Choroid plexus epithelial cell (primary cell): ENCODE data around the gene MTF1.
"Not testable (repeated sequence)": the region's sequence is repeated elsewhere in the genome, so short reads cannot be mapped to it uniquely, and the experiment has no call there.

Experiments used
- DNase-seq: peaks from one replicate; pipeline ENCODE4 v3.0.0-alpha.2; 2010; ENCODE audit warnings: low read depth
- H3K4me3 ChIP-seq: 2 replicates; pipeline ENCODE4 v1.5.1; 2011; ENCODE audit warnings: low read depth, mild to moderate bottlenecking, control low read depth, low read length, moderate library complexity
- TF ChIP-seq, protein P1 (sequence below): conservative IDR thresholded peaks from 2 replicates; pipeline ENCODE4 v1.5.1; 2011; ENCODE audit warnings: low read depth, mild to moderate bottlenecking, control low read depth, inconsistent platforms, low read length, moderate library complexity

MTF1 gene

DNA sequence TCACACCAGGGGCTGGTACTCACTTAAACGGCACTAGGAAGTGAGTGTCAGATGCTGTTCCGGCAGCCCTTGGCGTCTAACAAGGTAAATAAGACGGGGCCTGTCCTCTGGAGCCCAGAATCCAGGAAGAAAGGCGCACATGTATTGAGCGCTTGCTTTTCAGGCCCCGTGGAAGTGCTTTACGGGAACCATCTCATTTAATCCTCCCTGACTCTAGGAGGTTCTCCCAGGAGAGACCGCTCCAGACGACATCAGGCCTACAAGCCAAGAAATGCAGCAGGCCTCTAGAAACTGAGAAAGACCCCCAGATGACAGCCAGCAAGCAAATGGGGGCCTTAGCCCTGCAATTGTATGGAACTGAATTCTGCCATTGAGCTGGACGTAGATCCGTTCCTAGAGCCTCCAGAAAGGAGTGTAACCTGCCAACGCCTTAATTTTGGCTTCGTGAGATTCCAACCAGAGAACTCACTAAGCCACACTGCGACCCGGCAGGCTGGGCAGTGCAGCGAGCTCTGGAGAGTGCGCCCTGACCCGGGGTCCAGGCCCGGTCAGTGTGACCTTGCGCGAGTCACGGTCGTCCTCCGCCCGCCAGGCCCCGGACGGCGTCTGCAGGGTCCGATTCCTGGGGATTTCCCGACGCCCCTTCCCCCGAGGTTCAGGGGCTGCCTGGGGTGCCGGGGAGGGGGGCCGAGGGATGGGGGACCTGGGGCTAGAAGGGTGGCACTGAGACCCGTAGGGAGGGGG lies 66.3 kb downstream of the MTF1 start:
- DNase-seq = no peak

DNA sequence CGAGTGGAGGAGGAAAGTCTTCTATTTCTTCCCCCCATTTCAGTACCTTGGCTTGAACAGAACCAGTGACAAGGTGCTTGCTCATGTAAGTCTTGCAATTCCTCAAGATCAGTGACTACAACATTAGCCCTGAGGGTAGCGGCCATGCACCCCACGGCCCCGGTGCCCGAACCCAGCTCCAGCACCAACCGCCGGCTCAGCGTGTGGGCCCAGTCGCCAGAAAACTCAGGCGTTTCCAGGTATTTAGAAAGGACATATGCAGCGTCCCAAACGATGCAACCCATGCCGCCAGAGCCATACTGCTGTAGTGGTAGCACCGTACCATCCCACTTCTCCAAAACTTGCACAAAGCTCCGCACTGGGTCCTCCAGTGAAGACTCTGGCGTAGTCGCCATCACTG lies 76.9 kb downstream of the MTF1 start:
- TF ChIP-seq, protein P1, sequence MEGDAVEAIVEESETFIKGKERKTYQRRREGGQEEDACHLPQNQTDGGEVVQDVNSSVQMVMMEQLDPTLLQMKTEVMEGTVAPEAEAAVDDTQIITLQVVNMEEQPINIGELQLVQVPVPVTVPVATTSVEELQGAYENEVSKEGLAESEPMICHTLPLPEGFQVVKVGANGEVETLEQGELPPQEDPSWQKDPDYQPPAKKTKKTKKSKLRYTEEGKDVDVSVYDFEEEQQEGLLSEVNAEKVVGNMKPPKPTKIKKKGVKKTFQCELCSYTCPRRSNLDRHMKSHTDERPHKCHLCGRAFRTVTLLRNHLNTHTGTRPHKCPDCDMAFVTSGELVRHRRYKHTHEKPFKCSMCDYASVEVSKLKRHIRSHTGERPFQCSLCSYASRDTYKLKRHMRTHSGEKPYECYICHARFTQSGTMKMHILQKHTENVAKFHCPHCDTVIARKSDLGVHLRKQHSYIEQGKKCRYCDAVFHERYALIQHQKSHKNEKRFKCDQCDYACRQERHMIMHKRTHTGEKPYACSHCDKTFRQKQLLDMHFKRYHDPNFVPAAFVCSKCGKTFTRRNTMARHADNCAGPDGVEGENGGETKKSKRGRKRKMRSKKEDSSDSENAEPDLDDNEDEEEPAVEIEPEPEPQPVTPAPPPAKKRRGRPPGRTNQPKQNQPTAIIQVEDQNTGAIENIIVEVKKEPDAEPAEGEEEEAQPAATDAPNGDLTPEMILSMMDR = no peak
- H3K4me3 ChIP-seq = no peak overlapping the region
- no peak for DNase-seq

More for the DNA sequence above, 66.3 kb downstream of the MTF1 start:
- H3K4me3 ChIP-seq = peak overlapping the region; percentile 57
- TF ChIP-seq, protein P1 = no peak

DNA sequence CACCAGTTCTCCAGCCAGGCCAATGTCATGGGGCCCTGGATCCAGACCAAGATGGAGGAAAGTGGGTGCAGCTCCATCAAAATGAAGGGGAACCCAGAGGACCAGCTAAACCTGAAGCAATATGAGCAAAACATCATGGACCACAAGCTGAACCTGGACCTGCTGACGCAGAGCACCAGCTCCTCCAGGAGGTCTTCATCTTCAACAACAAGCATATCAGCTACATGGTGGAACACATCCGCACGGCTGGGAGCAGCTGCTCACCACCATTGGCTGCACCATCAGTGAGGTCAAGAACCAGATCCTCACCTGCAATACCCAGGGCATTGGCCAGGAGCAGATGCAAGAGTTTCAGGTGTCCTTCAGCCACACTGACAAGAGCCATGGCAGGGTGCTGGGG lies 80.7 kb downstream of the MTF1 start:
- no peak overlapping the region for H3K4me3 ChIP-seq
- TF ChIP-seq, protein P1 = no peak
- no peak for DNase-seq

DNA sequence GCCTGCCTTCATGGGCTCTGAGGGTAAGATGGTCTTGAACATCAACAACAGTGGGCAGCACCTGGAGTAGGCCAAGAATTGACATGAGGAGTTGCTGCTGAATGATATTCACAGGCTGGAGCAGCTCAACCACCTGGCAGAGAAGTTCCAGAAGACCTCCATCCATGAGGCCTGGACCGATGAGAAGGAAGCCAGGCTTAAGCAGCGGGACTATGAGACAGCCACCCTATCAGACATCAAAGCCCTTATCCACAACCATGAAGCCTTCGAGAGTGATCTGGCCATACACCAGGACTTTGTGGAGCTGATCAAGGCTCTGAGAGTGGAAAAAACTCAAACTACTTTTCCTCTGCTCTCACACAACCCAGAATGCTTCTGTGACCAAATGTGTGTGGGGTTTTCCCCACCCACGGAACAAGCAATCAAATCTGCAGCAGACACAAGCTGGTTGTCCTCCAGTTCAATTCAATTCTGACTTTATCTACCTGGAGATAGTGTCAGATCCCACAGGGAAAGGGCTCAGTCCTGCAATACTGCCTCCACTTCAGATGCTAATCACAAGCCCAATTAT lies 82.4 kb downstream of the MTF1 start:
- DNase-seq = no peak
- no peak overlapping the region for H3K4me3 ChIP-seq
- TF ChIP-seq, protein P1 = no peak

DNA sequence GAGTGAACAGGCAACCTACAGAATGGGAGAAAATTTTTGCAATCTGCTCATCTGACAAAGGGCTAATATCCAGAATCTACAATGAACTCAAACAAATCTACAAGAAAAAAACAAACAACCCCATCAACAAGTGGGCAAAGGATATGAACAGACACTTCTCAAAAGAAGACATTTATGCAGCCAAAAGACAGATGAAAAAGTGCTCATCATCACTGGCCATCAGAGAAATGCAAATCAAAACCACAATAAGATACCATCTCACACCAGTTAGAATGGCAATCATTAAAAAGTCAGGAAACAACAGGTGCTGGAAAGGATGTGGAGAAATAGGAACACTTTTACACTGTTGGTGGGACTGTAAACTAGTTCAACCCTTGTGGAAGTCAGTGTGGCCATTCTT lies 88.0 kb downstream of the MTF1 start:
- H3K4me3 ChIP-seq, DNase-seq: not testable (repeated sequence)

DNA sequence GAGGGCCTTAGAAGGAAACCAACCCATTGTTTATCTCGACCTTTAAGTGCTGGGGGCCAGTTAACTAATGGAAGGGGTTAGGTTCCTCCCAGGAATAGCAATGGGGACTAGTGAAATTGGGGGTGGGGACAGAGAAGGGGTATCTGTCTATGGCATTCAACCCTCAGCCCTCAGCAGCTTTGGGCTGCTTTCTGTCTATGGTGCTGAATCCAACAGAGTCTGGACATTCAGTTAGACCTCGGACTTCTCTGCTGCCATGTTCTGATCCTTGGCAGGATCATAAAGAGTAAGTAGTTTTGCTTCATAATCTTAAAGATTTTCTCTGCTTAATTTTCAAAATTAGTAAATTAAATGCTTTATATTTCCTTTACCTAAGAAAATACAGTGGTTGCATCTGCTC lies 91.9 kb downstream of the MTF1 start:
- TF ChIP-seq, protein P1 = no peak
- H3K4me3 ChIP-seq = no peak overlapping the region
- no peak for DNase-seq

DNA sequence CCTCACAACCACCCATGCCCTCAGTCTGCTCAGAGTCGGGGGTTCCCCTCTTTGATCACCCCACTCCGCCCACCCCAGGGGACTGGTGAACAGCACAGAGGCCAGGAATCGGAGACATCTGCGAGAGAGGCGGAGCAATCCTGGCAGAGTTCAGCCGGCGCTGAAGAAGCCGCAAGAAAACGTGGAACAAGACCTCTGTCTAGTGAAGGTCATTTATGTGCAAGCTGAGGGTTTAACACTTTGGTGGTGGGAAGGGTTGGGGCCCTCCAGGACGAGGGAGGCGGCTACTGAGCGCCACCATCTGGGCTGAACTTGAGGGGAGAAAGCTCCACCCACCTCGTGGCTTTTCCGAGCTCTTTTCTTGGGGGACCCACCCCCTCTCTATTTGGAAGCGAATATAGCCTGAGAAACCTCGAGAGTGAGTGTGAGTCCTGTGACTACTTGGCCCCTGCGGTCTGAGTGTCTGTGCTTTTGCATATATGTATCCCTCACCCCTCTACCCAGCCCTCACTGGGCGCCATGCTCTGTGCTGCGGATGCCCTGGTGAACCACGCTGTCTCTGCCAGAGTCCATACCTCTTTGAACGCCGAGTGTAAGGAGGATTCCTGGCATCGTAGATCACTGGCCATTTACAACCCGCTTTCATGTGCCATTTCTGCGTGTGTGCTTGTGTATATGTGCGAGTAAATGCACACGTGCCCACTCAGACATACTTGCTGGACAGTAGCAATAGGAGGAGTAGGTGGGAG lies 93.3 kb downstream of the MTF1 start:
- TF ChIP-seq, protein P1 = peak; percentile 10
- DNase-seq = peak; percentile 24
- H3K4me3 ChIP-seq = no peak overlapping the region
